ENCODE measurements around the gene CYP39A1.

CYP39A1 gene

DNA sequence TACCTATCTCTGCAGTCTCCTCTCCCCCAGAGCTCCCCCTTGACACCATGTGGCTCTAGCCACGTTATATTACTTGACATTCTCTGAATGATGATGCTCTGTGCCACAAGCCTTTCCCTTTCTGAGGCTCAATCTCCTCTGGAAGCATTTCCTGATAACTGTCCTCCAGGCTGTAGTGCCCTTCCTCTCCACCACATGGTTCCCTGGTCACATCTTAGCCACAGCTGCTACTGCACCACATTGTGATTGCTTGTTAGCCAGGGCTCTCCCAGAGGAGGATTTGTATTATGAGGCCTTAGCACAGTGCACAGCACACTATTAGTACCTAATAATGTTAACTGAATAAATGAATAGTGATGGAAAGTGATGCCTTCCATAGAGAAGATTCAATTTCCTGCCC lies 97.5 kb downstream of the CYP39A1 start:
- DNase-seq (ENCODE audit: insufficient read length, low spot score) (no peak), FAIRE-seq (no peak)

DNA sequence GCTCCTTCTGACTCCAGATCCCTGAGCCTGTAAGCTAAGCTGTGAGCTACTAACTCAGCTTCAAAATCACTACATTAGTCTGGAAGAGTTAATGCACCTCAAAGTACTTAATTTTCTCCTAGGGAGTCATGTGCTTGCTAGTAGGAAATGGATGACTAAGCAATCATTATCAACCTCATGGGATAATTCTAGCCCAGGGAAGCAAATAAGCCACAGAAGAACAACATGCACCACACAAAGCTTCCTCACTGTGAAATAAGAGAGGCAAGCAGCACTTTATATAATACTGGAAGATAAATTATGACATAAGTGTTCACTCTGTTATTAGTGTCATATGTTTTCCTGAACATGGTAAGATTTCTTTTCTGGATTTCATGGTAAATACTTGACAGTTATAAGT lies 103.5 kb downstream of the CYP39A1 start:
- FAIRE-seq (no peak), DNase-seq (ENCODE audit: insufficient read length, low spot score) (no peak)
- TF ChIP-seq, protein P1, sequence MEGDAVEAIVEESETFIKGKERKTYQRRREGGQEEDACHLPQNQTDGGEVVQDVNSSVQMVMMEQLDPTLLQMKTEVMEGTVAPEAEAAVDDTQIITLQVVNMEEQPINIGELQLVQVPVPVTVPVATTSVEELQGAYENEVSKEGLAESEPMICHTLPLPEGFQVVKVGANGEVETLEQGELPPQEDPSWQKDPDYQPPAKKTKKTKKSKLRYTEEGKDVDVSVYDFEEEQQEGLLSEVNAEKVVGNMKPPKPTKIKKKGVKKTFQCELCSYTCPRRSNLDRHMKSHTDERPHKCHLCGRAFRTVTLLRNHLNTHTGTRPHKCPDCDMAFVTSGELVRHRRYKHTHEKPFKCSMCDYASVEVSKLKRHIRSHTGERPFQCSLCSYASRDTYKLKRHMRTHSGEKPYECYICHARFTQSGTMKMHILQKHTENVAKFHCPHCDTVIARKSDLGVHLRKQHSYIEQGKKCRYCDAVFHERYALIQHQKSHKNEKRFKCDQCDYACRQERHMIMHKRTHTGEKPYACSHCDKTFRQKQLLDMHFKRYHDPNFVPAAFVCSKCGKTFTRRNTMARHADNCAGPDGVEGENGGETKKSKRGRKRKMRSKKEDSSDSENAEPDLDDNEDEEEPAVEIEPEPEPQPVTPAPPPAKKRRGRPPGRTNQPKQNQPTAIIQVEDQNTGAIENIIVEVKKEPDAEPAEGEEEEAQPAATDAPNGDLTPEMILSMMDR (IDR thresholded peaks at IDR 0.05; ENCODE audit: insufficient read depth, missing control alignments): no peak

More for the DNA sequence above, 97.5 kb downstream of the CYP39A1 start:
- TF ChIP-seq, protein P1 (IDR thresholded peaks at IDR 0.05; ENCODE audit: insufficient read depth, missing control alignments): no peak

DNA sequence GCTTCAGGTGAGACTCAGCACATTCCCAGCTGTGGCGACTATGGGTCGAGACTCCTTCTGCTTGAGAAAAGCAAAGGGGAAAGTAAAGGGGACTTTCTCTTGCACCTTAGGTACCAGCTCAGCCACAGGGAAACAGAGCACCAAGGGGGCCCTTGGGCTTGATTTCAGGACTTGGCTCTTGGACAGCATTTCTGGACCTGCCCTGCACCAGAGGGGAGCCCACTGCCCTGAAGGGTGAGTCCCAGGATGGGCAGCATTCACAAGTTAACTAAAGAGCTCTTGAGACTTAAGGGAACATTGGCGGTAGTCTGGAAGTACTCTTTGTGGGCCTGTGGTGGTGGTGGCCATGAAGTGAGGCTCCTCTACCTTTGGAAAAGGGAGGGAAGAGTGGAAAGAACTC lies 111.1 kb downstream of the CYP39A1 start:
- DNase-seq (ENCODE audit: insufficient read length, low spot score): no peak
- TF ChIP-seq, protein P1 (IDR thresholded peaks at IDR 0.05; ENCODE audit: insufficient read depth, missing control alignments): no peak
- FAIRE-seq: no peak

DNA sequence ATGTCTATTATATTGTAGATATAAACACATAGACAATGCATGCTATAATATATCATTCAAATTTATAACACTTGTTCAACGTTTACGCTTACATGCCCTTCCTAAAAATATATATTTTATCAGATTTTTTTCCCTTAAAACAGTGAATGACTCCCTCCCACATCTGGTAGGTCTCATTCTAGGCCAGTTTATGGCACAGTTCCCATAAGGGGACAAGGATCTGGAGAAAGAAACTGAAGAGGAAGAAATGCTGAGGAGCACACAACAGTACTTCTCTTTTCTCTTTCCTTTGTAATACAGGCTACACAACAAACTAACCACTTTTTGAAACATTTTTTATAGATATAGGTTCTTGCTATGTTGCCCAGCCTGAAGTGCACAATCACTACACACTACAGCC lies 112.8 kb downstream of the CYP39A1 start:
- no peak for FAIRE-seq

DNA sequence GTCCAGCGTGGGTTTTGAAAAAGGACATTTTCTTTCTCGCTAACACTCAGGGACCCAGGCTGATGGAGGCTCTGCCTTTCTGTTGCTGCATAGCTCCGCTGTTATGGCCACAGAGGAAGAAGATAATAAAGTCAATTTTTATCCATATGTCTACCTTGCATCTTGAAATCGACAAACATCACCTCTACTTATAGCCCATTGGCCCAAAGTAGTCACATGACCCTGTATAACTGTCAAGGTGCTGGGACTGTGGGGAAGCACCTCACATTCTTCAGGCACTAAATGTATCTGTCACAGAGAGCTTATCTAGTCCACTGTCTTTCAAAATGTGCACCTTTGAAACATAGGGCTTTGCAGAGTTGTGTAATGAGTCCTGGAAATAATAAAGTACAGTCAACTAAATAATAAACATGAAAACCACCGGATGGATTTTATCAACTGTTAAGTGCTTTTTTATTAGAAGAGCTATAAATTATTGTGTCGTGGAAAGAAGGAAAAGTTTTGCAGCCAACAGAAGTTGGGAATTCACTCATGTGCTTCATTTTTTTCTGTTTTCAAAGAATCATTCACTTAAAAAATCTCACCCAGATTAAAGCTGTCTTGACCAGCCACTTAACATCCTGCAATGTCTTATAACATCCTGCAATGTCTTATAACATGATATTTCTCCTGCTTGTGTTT lies 113.7 kb downstream of the CYP39A1 start:
- FAIRE-seq (no peak), DNase-seq (ENCODE audit: insufficient read length, low spot score) (no peak)
- TF ChIP-seq, protein P1 (IDR thresholded peaks at IDR 0.05; ENCODE audit: insufficient read depth, missing control alignments): no peak

More for the DNA sequence above, 112.8 kb downstream of the CYP39A1 start:
- TF ChIP-seq, protein P1 (IDR thresholded peaks at IDR 0.05; ENCODE audit: insufficient read depth, missing control alignments): no peak
- DNase-seq (ENCODE audit: insufficient read length, low spot score): no peak

DNA sequence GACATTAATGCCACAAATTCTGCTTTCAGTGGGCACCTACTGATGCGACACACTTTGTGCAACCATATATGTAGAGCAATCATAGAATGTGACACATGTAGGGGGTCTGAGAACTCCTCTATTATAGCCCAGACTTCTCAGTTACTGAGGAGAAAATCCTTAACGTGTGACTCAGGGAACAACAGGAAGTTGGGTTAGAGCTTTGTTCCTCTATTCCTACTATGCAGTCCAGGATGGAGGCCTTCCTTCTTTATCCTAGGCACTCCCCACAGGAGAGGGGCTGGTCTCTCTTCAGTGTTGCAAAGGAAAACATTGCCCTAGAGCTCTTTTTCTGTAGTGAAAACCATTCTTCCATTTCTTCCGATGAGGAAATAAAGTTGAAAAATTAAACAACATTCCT lies 121.7 kb downstream of the CYP39A1 start:
- FAIRE-seq: no peak
- TF ChIP-seq, protein P1 (IDR thresholded peaks at IDR 0.05; ENCODE audit: insufficient read depth, missing control alignments): no peak
- DNase-seq (ENCODE audit: insufficient read length, low spot score): no peak

DNA sequence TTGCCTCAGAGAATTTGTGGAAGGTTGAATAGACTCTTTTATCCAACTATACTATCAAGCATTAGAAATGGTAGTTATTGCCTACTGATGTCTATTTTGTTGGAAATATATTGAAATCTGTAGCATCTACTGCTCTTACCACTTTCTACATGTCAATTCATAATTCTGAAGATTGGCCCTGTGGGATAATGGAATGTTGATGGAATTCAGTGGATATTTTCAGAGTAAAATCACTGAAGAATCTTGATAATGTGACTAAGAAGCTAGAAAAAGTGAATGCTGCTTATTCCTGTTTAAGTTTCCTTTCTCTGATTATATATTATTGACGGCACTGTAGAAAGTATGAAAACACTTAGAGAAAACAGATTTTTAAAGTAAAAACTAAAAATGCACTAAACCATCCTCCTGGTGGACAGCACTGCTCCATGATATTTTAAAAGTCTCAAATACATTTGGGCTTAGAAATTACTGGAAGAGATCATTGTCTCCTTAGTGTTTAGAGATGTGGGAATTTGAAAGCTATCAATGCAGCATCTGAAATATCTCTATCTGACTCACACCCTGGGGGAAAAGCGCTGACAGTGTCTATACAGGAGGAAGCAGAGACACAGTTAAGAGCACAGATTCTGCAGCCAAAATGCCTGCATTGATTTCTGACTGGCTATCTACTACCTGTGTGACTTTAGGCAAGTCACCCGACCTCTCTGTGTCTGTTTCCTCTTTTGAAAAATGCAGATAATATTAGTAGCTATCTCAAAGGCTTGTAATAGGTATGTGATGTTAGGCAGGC lies 123.5 kb downstream of the CYP39A1 start:
- DNase-seq (ENCODE audit: insufficient read length, low spot score): no peak
- FAIRE-seq: no peak
- TF ChIP-seq, protein P1 (IDR thresholded peaks at IDR 0.05; ENCODE audit: insufficient read depth, missing control alignments): no peak
